GM19324 (cell line): ENCODE data around the gene KIAA1755.
"Not testable (repeated sequence)": the region's sequence is repeated elsewhere in the genome, so short reads cannot be mapped to it uniquely, and the experiment has no call there.

Experiments used
- ATAC-seq: cut with Tn5 transposase; IDR thresholded peaks from one replicate; pipeline ENCODE4 v1.9.1; 2021; ENCODE audit warnings: mild to moderate bottlenecking, moderate library complexity; ENCODE audit not compliant: unreplicated experiment, low FRiP score

Gene KIAA1755

GRCh38 chr20:38291966-38292365 is 31.4 kb upstream of the KIAA1755 start:
- ATAC-seq, result no peak

- no peak for ATAC-seq
These were observed 30.6 kb upstream of the KIAA1755 start for GRCh38 chr20:38290829-38291814.

DNA sequence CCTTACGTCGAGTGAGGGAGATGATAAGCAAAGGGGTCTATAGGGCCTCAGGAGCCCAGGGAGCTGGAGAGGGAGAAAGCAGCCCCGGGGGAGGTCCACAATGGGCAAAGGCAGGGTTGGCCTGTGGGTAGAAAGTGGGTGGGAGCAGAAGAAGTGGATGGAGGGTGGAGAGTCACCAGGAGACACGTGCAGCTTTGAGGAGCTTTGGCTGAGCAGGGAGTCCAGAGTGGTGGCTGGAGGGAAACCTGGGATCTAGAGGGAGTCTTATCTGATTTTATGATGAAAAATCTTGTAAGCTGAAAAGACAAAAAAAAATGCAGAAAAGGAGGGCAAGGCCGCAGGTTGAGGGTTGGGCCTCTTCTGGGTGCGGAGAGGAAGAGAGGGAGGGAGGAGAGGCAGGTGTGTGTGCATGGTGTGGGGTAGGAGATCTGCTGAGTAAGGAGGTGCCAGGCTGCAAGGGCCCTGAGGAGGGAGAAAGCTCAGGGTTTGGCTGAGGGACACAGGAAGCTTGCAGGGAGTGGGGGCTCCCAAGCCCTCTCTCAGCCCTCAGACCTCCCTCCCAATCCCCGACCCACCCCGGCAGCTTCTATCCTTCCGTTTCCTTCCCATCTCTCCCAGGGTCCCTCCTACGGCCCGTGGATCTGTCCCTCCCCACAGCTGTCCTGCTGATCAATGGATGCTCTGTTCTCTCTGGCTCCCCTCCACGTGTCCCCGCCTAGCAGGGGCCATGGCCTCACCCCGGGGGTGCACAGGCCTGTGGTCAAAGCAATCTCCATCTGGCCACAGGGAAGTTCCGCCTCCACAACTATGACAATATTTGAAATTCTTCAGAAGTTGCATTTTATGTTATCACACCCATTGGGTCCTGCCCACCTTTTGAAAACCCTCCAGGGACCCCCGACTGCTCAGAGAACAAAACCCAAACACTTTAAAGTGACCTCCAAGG is 26.3 kb upstream of the KIAA1755 start:
- ATAC-seq, result no peak

DNA sequence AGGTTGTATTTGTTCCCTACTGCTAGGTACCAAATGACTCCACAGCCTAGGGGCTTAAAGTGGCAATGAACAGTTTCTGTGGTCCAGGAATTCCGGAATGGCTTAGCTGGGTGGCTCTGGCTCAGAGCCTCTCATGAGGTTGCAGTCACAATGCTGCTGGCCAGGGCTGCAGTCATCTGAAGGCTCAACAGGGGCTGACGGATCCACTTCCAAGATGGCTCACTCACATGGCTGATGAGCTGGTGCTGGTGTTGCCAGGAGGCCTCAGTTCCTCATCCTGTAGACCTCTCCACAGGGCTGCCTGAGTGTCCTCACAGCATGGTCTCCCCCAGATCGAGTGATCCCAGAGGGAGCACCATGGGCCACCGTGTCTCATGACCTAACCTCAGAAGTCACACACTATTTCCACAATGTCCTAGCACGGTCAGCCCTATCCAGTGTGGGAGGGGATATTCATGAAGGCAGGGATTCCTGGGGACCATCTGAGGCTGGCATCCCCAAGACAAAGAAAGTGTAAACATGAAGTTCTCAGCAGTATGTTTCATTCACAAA is 24.4 kb upstream of the KIAA1755 start:
- ATAC-seq, result no peak

DNA sequence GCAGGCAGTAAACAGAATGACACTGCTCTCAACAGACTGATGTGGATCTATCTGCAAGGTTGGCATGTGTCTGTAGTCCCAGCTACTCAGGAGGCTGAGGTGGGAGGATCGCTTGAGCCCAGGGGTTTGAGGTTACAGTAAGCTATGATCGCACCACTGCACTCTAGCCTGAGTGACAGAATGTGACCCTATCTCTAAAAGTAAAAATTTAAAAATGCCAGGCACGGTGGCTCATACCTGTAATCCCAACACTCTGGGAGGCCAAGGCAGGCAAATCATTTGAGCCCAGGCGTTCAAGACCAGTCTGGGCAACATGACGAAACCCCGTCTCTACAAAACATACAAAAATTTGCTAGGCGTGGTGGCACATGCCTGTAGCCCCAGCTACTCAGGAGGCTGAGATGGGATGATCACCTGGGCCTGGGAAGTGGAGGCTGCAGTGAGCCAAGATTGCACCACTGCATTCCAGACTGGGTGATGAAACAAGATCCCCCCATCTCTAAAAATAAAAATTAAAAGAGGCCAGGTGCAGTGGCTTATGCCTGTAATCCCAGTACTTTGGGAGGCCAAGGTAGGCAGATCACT is 23.6 kb upstream of the KIAA1755 start:
- not testable (repeated sequence) for ATAC-seq

DNA sequence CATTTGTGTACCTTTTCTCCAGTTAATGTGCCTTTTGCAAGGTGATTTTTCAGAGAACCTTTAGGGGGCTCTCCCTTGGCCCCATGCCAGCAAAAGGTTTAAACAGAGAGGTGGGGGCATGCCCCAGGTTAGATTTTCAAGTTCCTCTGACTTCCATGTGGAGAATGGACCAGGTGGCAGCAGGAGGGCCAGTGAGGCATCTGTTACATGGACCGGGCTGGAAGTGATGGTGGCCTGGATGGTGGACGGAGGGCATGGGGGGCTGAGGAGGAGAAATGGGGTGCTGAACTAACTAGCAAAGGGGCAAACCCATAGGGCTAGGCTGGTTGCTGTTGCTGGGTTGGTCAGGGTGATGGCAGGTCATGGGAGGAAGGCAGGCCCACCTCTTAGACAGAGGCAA is 22.7 kb upstream of the KIAA1755 start:
- ATAC-seq, result no peak

- not testable (repeated sequence) for ATAC-seq
These were observed 20.8 kb upstream of the KIAA1755 start for GRCh38 chr20:38281176-38281915.

- ATAC-seq, result no peak
These were observed 18.2 kb upstream of the KIAA1755 start for GRCh38 chr20:38278763-38279162.

DNA sequence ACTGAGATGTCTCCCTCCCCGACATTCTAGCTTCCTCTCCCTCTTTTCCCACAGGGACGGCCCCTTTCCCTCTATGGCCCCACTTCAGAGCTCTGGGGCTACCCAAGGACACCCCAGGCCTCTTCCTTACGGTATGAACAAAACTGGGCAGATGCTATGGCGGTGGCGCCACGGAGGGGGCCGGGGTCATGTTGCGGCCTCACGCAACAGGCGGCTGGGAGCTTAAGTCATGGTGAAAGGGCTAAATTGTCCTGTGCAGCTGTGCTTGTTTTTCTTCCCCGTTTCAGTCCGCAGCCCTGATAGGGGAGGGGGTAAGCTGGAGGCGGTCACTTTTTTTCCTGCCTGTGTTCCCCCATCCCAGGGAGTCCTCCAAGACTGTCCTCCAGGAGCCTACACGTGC is 17.6 kb upstream of the KIAA1755 start:
- ATAC-seq, result no peak

DNA sequence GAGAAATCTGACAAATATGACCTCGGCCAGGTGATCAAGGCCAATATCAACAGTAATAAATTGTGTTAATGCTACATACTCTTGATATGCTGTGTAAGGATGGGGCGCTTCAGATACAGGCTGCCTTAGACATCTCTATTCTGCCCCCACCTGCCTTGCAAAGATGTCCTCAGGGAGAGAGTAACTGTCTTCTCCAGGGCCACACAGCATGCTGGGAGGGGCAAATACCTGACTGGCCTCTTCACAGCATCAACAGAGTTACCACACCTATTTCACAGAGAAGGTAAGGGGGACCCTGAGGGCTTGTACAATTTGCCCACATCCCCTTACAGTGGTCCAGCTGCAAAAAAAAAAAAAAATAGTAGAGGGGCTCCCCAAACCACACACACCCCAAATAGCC is 17.2 kb upstream of the KIAA1755 start:
- no peak for ATAC-seq

DNA sequence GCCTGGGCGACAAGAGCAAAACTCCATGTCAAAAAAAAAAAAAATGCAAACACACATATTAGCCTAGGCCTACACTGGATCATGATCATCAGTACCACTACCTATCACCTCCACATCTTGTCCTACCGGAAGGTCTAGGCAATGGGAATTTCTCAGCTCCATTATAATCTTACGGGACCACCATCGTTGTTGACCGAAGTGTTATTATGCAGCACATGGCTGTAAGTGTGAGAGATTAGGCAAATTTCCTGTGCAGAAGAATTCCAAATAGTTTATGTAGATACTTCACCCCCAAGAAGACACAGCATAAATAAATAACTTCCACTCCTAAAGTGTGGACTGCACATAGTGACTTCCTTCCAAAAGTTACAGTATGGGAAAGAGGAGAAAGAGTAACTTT is 16.8 kb upstream of the KIAA1755 start:
- ATAC-seq, result no peak

GRCh38 chr20:38275815-38276550 is 15.4 kb upstream of the KIAA1755 start:
- no peak for ATAC-seq

DNA sequence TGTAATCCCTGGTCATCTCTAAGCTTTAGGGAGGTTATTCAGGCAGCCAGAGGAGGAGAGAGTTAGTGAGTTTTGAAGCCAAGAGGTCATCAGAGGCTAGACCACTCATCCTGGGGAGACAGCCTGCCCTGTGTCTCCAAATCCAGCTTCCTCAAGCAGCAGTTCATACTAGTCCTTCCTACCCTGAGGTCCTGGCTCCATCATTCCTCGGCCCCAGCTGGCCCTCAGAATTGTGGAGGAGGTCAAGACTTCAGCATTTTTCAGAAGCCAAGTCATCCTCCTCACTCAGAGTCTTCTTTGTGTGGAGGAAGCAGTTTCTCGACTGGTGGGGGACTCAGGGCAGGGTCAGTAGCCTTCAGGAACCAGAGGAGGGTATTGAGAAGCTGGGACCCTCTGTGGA is 12.4 kb upstream of the KIAA1755 start:
- no peak for ATAC-seq

- ATAC-seq, result no peak
These were observed 11.9 kb upstream of the KIAA1755 start for GRCh38 chr20:38272398-38272797.

DNA sequence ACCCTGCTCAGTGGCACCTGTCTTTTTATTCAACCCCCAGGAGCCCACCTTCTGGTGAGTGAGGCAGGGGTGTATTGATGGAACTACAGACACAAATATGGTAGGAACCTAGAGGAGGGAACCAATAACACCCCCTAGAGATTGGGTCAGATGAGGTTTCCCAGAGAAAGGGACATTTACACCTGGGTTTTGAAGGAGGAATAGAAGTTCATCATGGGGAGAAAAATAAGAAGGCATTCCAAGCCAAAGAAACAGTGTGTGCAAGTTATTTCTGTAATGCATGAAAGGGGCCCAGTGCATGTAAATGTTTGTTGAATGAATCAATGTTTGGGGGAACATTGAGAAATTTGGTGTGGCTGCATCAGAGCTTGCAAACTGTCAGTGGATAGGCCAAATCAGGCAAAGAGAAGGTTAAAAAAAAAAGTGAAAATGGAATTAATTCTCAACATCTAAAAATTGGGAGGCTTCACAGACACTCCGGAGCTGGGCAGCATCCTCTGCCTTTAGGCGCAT is 11.1 kb upstream of the KIAA1755 start:
- no peak for ATAC-seq

DNA sequence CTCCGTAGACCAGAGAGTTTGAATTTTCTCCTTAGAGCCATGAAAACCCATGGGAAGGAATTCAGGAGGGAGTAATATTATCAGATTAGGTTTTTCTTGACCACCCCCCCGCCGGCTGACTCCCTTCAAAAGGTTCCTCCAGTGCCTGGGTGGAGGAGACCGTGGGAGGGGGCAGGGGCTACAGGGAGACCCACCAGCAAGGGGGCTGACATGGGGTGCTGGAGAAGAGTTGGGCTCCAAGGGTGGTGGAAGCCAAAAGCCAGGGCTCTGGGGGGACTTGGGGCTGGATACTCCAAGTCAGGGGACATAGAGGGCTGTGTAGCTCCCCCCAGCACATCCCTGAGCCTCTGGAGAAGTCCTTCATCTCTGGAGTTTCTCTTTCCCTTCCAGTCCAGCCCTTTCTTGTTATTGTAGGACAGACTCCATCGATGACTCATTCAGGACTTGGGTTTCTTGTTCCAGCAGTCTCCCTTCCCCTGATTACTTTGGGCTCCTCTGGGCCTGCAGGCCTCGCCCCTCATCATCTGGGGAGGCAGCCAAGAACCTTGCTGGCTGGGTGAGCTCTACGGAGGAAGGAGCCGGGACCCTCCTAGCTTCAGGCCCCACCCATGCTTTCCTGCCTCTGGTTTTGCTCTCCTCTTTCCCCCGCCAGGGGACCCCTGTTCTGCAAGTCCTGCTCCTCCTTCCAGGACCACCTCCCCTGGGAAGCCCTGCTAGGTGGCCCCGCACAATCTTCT is 10.5 kb upstream of the KIAA1755 start:
- no peak for ATAC-seq

GRCh38 chr20:38269715-38270114 is 9.2 kb upstream of the KIAA1755 start:
- ATAC-seq, result no peak

GRCh38 chr20:38269040-38269439 is 8.5 kb upstream of the KIAA1755 start:
- ATAC-seq, result no peak
